Thoracic aorta (tissue), 2 donors: ENCODE data around the gene GTF2A1L. TPM values are rescaled to one million over a fixed set of nuclear protein-coding genes. Genes with fewer than 3 reads are reported as not detected.
"Not testable (repeated sequence)": the region's sequence is repeated elsewhere in the genome, so short reads cannot be mapped to it uniquely, and the experiment has no call there.

Experiments used
- ATAC-seq: fragments of 150-250 bp; one replicate; pipeline ENCODE4 v1.8.0; 2017; ENCODE audit warnings: low read depth; ENCODE audit not compliant: insufficient number of reproducible peaks, low FRiP score
- DNase-seq: peaks from one replicate; pipeline ENCODE4 v3.0.0-alpha.2; 2020; ENCODE audit warnings: low spot score
- H3K27ac ChIP-seq, 2 donors: fragments of 200-600 bp; sonication (generic); 1 replicate in 1 of 2; 2 replicates in 1 of 2; pipeline ENCODE4 v1.5.1; 2016; ENCODE audit warnings: mild to moderate bottlenecking in 2 of 2, moderate library complexity in 2 of 2
- H3K27me3 ChIP-seq: fragments of 200-600 bp; sonication (generic); replicated peaks from 2 replicates; pipeline ENCODE4 v1.6.0; 2016; ENCODE audit warnings: mild to moderate bottlenecking; ENCODE audit not compliant: insufficient read depth
- H3K36me3 ChIP-seq: fragments of 200-600 bp; sonication (generic); one replicate; pipeline ENCODE4 v1.5.1; 2016
- H3K4me1 ChIP-seq, 2 donors: fragments of 200-600 bp; sonication (generic); 1 replicate in 1 of 2; 2 replicates in 1 of 2; pipeline versions ENCODE4 v1.5.1 to v1.6.0; 2016; ENCODE audit warnings: low read depth in 2 of 2, mild to moderate bottlenecking in 1 of 2; ENCODE audit not compliant: control insufficient read depth in 1 of 2
- H3K4me3 ChIP-seq: fragments of 200-600 bp; sonication (generic); 2 replicates; pipeline ENCODE4 v1.5.1; 2016; ENCODE audit warnings: mild to moderate bottlenecking
- H3K9me3 ChIP-seq: fragments of 200-600 bp; sonication (generic); 2 replicates; pipeline ENCODE4 v1.5.1; 2016
- total RNA-seq, 2 donors: library from RNA; depleted of rRNA; stranded (reverse); fragments of >200 nt; gene quantifications; one replicate each; pipeline versions ENCODE4 v1.1.0 to v1.2.3, GENCODE V29; 2016
- TF ChIP-seq, protein P1 (sequence below): fragments of 200-600 bp; sonication (generic); IDR thresholded peaks from one replicate; pipeline ENCODE4 v1.5.1; 2019; ENCODE audit warnings: antibody characterized with exemption

GTF2A1L gene
- total RNA-seq, 2 donors from 2014 or later: 0.27 to 1.6 TPM

GRCh38 chr2:48587961-48588360 lies 29.7 kb upstream of the GTF2A1L start:
- Histone ChIP-seq H3K4me1 (no peaks in the 10 kb centered on the region), H3K36me3 (peaks cover 3% of the 10 kb centered on the region), H3K27ac (no peak overlapping the region), H3K4me3 (no peak overlapping the region), H3K27me3 (no peaks in the 10 kb centered on the region), H3K9me3 (no peaks in the 10 kb centered on the region)
- DNase-seq (no peak), ATAC-seq (no peak)
- TF ChIP-seq, protein P1, sequence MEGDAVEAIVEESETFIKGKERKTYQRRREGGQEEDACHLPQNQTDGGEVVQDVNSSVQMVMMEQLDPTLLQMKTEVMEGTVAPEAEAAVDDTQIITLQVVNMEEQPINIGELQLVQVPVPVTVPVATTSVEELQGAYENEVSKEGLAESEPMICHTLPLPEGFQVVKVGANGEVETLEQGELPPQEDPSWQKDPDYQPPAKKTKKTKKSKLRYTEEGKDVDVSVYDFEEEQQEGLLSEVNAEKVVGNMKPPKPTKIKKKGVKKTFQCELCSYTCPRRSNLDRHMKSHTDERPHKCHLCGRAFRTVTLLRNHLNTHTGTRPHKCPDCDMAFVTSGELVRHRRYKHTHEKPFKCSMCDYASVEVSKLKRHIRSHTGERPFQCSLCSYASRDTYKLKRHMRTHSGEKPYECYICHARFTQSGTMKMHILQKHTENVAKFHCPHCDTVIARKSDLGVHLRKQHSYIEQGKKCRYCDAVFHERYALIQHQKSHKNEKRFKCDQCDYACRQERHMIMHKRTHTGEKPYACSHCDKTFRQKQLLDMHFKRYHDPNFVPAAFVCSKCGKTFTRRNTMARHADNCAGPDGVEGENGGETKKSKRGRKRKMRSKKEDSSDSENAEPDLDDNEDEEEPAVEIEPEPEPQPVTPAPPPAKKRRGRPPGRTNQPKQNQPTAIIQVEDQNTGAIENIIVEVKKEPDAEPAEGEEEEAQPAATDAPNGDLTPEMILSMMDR: no peak

DNA sequence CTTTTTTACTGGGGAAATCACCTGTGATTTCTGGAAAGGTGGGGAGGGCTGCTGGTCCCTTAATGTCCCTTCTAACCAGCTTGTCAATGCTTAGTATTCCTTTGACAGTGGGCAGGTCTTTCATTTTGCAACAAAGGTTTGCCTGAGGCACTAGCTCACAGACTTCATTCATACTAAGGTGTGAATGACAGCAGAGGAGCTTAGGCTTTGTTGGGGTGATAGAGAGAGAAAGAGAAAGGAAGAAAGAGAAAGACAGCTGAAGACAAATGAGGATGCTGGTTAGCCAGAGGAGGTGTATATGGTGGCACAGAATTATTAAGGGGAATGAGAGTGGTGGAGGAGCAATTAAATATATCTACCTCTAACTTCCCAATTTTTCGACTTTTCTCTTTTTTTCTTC lies 28.9 kb upstream of the GTF2A1L start:
- DNase-seq (no peak), ATAC-seq (no peak)
- H3K4me1 ChIP-seq: no peaks in the 10 kb centered on the region
- TF ChIP-seq, protein P1: no peak
- no peak overlapping the region for H3K27ac ChIP-seq
- H3K36me3 ChIP-seq: peaks cover 3% of the 10 kb centered on the region
- no peak overlapping the region for H3K4me3 ChIP-seq
- no peaks in the 10 kb centered on the region for H3K27me3 ChIP-seq
- no peaks in the 10 kb centered on the region for H3K9me3 ChIP-seq

- Histone ChIP-seq H3K4me1 (no peaks in the 10 kb centered on the region), H3K27me3 (no peaks in the 10 kb centered on the region), H3K9me3 (no peaks in the 10 kb centered on the region), H3K4me3 (no peak overlapping the region), H3K36me3 (peaks cover 3% of the 10 kb centered on the region), H3K27ac (no peak overlapping the region)
- DNase-seq: no peak
- TF ChIP-seq, protein P1: peak; percentile 73
- ATAC-seq: no peak
Observed at GRCh38 chr2:48589170-48589767, 28.4 kb upstream of the GTF2A1L start.

DNA sequence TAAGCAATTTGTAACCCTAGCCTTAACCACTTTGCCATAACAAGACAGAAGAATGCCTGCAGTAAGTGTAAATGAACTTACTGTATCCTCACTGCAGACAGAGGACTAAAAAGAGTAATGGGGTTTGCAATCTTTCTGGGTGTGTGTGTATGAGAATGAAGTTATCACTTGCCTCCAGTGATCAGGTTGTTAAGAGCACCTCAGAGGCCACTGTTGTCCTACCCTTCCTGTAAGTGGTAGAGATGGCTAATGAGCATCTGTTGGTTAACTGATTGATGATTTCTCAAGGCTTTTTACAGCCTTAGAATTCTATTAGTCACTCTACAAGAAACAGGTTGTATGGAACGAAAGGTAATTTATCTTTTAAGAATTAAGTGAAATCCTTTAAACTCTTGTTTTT lies 27.6 kb upstream of the GTF2A1L start:
- TF ChIP-seq, protein P1: no peak
- H3K36me3 ChIP-seq: peaks cover 3% of the 10 kb centered on the region
- H3K4me3 ChIP-seq: no peak overlapping the region
- H3K27me3 ChIP-seq: no peaks in the 10 kb centered on the region
- H3K4me1 ChIP-seq: no peaks in the 10 kb centered on the region
- DNase-seq (no peak), ATAC-seq (no peak)
- no peak overlapping the region for H3K27ac ChIP-seq
- H3K9me3 ChIP-seq: no peaks in the 10 kb centered on the region

GRCh38 chr2:48592067-48592466 lies 25.6 kb upstream of the GTF2A1L start:
- Histone ChIP-seq H3K9me3 (no peaks in the 10 kb centered on the region), H3K36me3 (peaks cover 3% of the 10 kb centered on the region), H3K4me3 (no peak overlapping the region), H3K27ac (no peak overlapping the region), H3K27me3 (no peaks in the 10 kb centered on the region), H3K4me1 (no peaks in the 10 kb centered on the region)
- DNase-seq (no peak), ATAC-seq (no peak)
- TF ChIP-seq, protein P1: no peak

- H3K27ac ChIP-seq, ATAC-seq, H3K27me3 ChIP-seq, H3K4me3 ChIP-seq, H3K4me1 ChIP-seq, H3K36me3 ChIP-seq, H3K9me3 ChIP-seq, DNase-seq: not testable (repeated sequence)
Observed at GRCh38 chr2:48596751-48597150, 20.9 kb upstream of the GTF2A1L start.
